HTR-8/SVneo (cell line): Measurements from ENCODE around the gene ACSL3.

Source experiments
- DNase-seq: peaks from one replicate; pipeline ENCODE4 v3.0.0; 2011; ENCODE audit warnings: low spot score, mixed read lengths; ENCODE audit not compliant: insufficient read length
- FAIRE-seq: peaks from 2 replicates; lab custom pipeline; 2011; peaks lifted over from hg19 to GRCh38; lab: Jason Lieb, UNC

The ACSL3 gene

GRCh38 chr2:222935688-222936298 is 75.0 kb downstream of the ACSL3 start:
- DNase-seq (no peak), FAIRE-seq (peak; percentile 13)

- FAIRE-seq: no peak
- no peak for DNase-seq
Measured at GRCh38 chr2:222936705-222937104, 75.9 kb downstream of the ACSL3 start.

- DNase-seq (no peak), FAIRE-seq (no peak)
Measured at GRCh38 chr2:222938327-222938726, 77.5 kb downstream of the ACSL3 start.

- FAIRE-seq (no peak), DNase-seq (peak; percentile 27)
Measured at GRCh38 chr2:222939208-222939856, 78.5 kb downstream of the ACSL3 start.

- DNase-seq (no peak), FAIRE-seq (no peak)
Measured at GRCh38 chr2:222939979-222940378, 79.1 kb downstream of the ACSL3 start.

- no peak for FAIRE-seq
- no peak for DNase-seq
Measured at GRCh38 chr2:222941510-222942032, 80.7 kb downstream of the ACSL3 start.

GRCh38 chr2:222942561-222942960 is 81.7 kb downstream of the ACSL3 start:
- no peak for FAIRE-seq
- no peak for DNase-seq

- FAIRE-seq: no peak
- DNase-seq: no peak
Measured at GRCh38 chr2:222942977-222943376, 82.1 kb downstream of the ACSL3 start.

- DNase-seq: no peak
- no peak for FAIRE-seq
Measured at GRCh38 chr2:222943820-222944219, 83.0 kb downstream of the ACSL3 start.

- no peak for DNase-seq
- no peak for FAIRE-seq
Measured at GRCh38 chr2:222944552-222944951, 83.7 kb downstream of the ACSL3 start.

- FAIRE-seq: no peak
Measured at GRCh38 chr2:222944971-222945740, 84.3 kb downstream of the ACSL3 start.

GRCh38 chr2:222945887-222946286 is 85.1 kb downstream of the ACSL3 start:
- FAIRE-seq (no peak), DNase-seq (no peak)

More at GRCh38 chr2:222944971-222945740, 84.3 kb downstream of the ACSL3 start:
- DNase-seq: no peak

- FAIRE-seq: no peak
- DNase-seq: no peak
Measured at GRCh38 chr2:222946700-222947287, 86.0 kb downstream of the ACSL3 start.

GRCh38 chr2:222949073-222949472 is 88.2 kb downstream of the ACSL3 start:
- DNase-seq: no peak
- no peak for FAIRE-seq

- FAIRE-seq: no peak
- no peak for DNase-seq
Measured at GRCh38 chr2:222949690-222950323, 89.0 kb downstream of the ACSL3 start.

GRCh38 chr2:222950638-222951285 is 89.9 kb downstream of the ACSL3 start:
- FAIRE-seq: peak; percentile 96

GRCh38 chr2:222952204-222952603 is 91.4 kb downstream of the ACSL3 start:
- DNase-seq: no peak
- no peak for FAIRE-seq

More at GRCh38 chr2:222950638-222951285, 89.9 kb downstream of the ACSL3 start:
- DNase-seq: peak; percentile 59

GRCh38 chr2:222955008-222955407 is 94.2 kb downstream of the ACSL3 start:
- no peak for FAIRE-seq
- no peak for DNase-seq

- FAIRE-seq (peak; percentile 76), DNase-seq (peak; percentile 84)
Measured at GRCh38 chr2:222959358-222959757, 98.5 kb downstream of the ACSL3 start.

GRCh38 chr2:222960126-222960525 is 99.3 kb downstream of the ACSL3 start:
- DNase-seq (no peak), FAIRE-seq (peak; percentile 73)
